K562 (cell line): Measurements from ENCODE around the gene TNK2. TPM values are rescaled to one million over a fixed set of nuclear protein-coding genes. Genes with fewer than 3 reads are reported as not detected.
A peak's percentile ranks its signal among the peaks of the same experiment; 100 is the strongest.

Source experiments
- CXXC5 ChIP-seq: fragments of 250-450 bp; sonication (Bioruptor Pico); IDR thresholded peaks from 2 replicates; pipeline ENCODE4 v1.8.0; 2022; ENCODE audit warnings: inconsistent platforms, mild to moderate bottlenecking, moderate library complexity
- DNMT1 ChIP-seq: fragments of 450-650 bp; IDR thresholded peaks from 2 replicates; pipeline ENCODE4 v1.6.1; 2016; ENCODE audit warnings: antibody characterized with exemption, mild to moderate bottlenecking
- ETS1 ChIP-seq: conservative IDR thresholded peaks from 2 replicates; pipeline ENCODE4 v1.6.1; 2011; ENCODE audit warnings: low read depth, mild to moderate bottlenecking, low read length; ENCODE audit not compliant: control insufficient read depth
- HNRNPLL ChIP-seq: fragments of 200-400 bp; formaldehyde crosslinking; IDR thresholded peaks from 2 replicates; pipeline ENCODE4 v1.6.1; 2017; ENCODE audit warnings: low read length, low read depth, mild to moderate bottlenecking; ENCODE audit not compliant: poor library complexity, severe bottlenecking
- MAZ ChIP-seq, 2 experiments: fragments of 450-650 bp in 1 of 2; sonication (generic) in 1 of 2; formaldehyde crosslinking; IDR thresholded peaks in 1 of 2; conservative IDR thresholded peaks in 1 of 2; 2 replicates each; pipeline versions ENCODE4 v1.4.0 to v1.5.0; 2020; ENCODE audit warnings: mild to moderate bottlenecking in 1 of 2, missing genetic modification reagents in 1 of 2
- MCM7 ChIP-seq, 2 experiments: fragments of 450-650 bp; IDR thresholded peaks; 2 replicates each; pipeline ENCODE4 v1.6.1; 2016 to 2018
- SFPQ ChIP-seq: fragments of 200-400 bp; formaldehyde crosslinking; IDR thresholded peaks from 2 replicates; pipeline ENCODE4 v1.6.1; 2017; ENCODE audit warnings: mild to moderate bottlenecking, low read depth, low read length, moderate library complexity
- SIN3A ChIP-seq, 2 experiments: fragments of 150-350 bp in 1 of 2; IDR thresholded peaks; 2 replicates each; pipeline ENCODE4 v1.6.1; 2011 to 2016; ENCODE audit warnings: borderline replicate concordance in 2 of 2, low read depth in 2 of 2, low read length in 2 of 2, mild to moderate bottlenecking in 2 of 2, moderate library complexity in 2 of 2; ENCODE audit not compliant: control insufficient read depth in 1 of 2
- SMAD4 ChIP-seq: fragments of 250-450 bp; sonication (Bioruptor Pico); conservative IDR thresholded peaks from 2 replicates; pipeline ENCODE4 v1.8.0; 2021; ENCODE audit warnings: inconsistent platforms, mild to moderate bottlenecking, moderate library complexity
- SRSF1 ChIP-seq: fragments of 200-400 bp; formaldehyde crosslinking; IDR thresholded peaks from 2 replicates; pipeline ENCODE4 v1.6.1; 2017; ENCODE audit warnings: mild to moderate bottlenecking, low read depth, low read length, moderate library complexity
- TAF7 ChIP-seq: fragments of 450-650 bp; IDR thresholded peaks from 2 replicates; pipeline ENCODE4 v1.6.1; 2016; ENCODE audit warnings: missing genetic modification characterization, missing compliant biosample characterization
- ZKSCAN1 ChIP-seq: fragments of 150-350 bp; IDR thresholded peaks from 2 replicates; pipeline ENCODE4 v1.6.1; 2016; ENCODE audit warnings: low read depth, low read length
- ZNF518B ChIP-seq: fragments of 250-450 bp; sonication (Bioruptor Pico); IDR thresholded peaks from 2 replicates; pipeline ENCODE4 v1.5.0; 2021; ENCODE audit warnings: mild to moderate bottlenecking, moderate library complexity
- ZNF609 ChIP-seq: sonication (generic); formaldehyde crosslinking; IDR thresholded peaks from 2 replicates; pipeline ENCODE4 v1.8.1; 2023; ENCODE audit warnings: missing genetic modification reagents, mild to moderate bottlenecking, borderline replicate concordance
- polyA plus RNA-seq, 8 experiments: library from polyadenylated mRNA; depleted of rRNA in 4 of 8; stranded (reverse) in 5 of 8; unstranded in 3 of 8; fragments of >200 nt; fragmentation: Nextera tagmentation in 2 of 8; fragmentation: Illumina TruSeq in 1 of 8; extraction: Ambion mirVana in 2 of 8; extraction: Trizol in 1 of 8; gene quantifications; 2 replicates each; pipeline versions ENCODE4 v1.2.1 to v1.2.3, GENCODE V29; 2011 to 2014; ENCODE audit warnings: inconsistent platforms in 1 of 8, missing spikeins in 1 of 8
- total RNA-seq, 7 experiments: library from RNA; depleted of rRNA in 6 of 7; stranded (reverse); fragments of >200 nt in 6 of 7; fragmentation: Illumina TruSeq in 2 of 7; extraction: Trizol in 2 of 7; gene quantifications; 2 replicates each; pipeline versions ENCODE4 v1.2.1 to v1.2.3, GENCODE V29; 2011 to 2021; ENCODE audit warnings: low replicate concordance in 1 of 7

The TNK2 gene
- total and polyA plus RNA-seq, 9 of the 15 experiments (the other 6 are each of a cell fraction or from before 2014, with no cell fraction given): 0.03 to 33.8 (median 6.5) TPM

- TF ChIP-seq ZNF518B (no peak), ZKSCAN1 (no peak), TAF7 (tag) (no peak), MCM7 (IDR thresholded peaks at IDR 0.05) (no peak), DNMT1 (no peak), SRSF1 (no peak), HNRNPLL (no peak), SFPQ (no peak), MAZ (CRISPR knock-in tag; conservative IDR thresholded peaks at IDR 0.05 in 1 of 2, IDR thresholded peaks at IDR 0.05 in 1 of 2) (peak; percentile 57 to 72; a peak in 2 of 4 replicates), ZNF609 (CRISPR knock-in tag) (no peak), SIN3A (IDR thresholded peaks at IDR 0.05; ENCODE audit: borderline replicate concordance in 2 of 2, control insufficient read depth in 1 of 2, low read depth in 2 of 2, low read length in 2 of 2) (0 out of 4 replicates have a peak, but pooled peaks of 1 of the 2 experiments have one; percentile 72), ETS1 (peak; percentile 28; the same call in 1 of the 2 replicates), CXXC5 (CRISPR knock-in tag) (peak; percentile 13; the same call in 1 of the 2 replicates), SMAD4 (CRISPR knock-in tag) (peak; percentile 35; the same call in 1 of the 2 replicates)
Measured at GRCh38 chr3:195895078-195895860, 13.1 kb downstream of the TNK2 start (continued).
